Activated CD4-positive, alpha-beta T cell treated with anti-CD3 and anti-CD28 coated beads for 1 hour (primary cell): ENCODE data around the gene GPN1.
"Not testable (repeated sequence)": the region's sequence is repeated elsewhere in the genome, so short reads cannot be mapped to it uniquely, and the experiment has no call there.

ENCODE experiments used
- DNase-seq: peaks from one replicate; pipeline ENCODE4 v3.0.0-alpha.2; 2020

Gene GPN1

GRCh38 chr2:27672723-27673486 lies 44.1 kb downstream of the GPN1 start:
- no peak for DNase-seq

- DNase-seq: no peak
These were observed 51.7 kb downstream of the GPN1 start for GRCh38 chr2:27680571-27680970.

- DNase-seq: no peak
These were observed 53.0 kb downstream of the GPN1 start for GRCh38 chr2:27681841-27682240.

- DNase-seq: not testable (repeated sequence)
These were observed 53.5 kb downstream of the GPN1 start for GRCh38 chr2:27682334-27682771.

- peak; percentile 67 for DNase-seq
These were observed 54.7 kb downstream of the GPN1 start for GRCh38 chr2:27683390-27684071.

- not testable (repeated sequence) for DNase-seq
These were observed 56.2 kb downstream of the GPN1 start for GRCh38 chr2:27685006-27685405.

GRCh38 chr2:27685577-27685976 lies 56.7 kb downstream of the GPN1 start:
- DNase-seq: no peak

- no peak for DNase-seq
These were observed 58.4 kb downstream of the GPN1 start for GRCh38 chr2:27687232-27687631.

- no peak for DNase-seq
These were observed 60.6 kb downstream of the GPN1 start for GRCh38 chr2:27689424-27689823.

- no peak for DNase-seq
These were observed 61.2 kb downstream of the GPN1 start for GRCh38 chr2:27690052-27690451.

GRCh38 chr2:27697660-27698059 lies 68.8 kb downstream of the GPN1 start:
- no peak for DNase-seq
